Neuronal stem cell (in vitro differentiated cells): ENCODE measurements around the gene KCNK4.

Experiments
- DNase-seq: peaks from one replicate; pipeline ENCODE4 v3.0.0-alpha.2; 2013; ENCODE audit warnings: low spot score
- H2AFZ ChIP-seq: one replicate; pipeline ENCODE4 v1.6.1; 2013; ENCODE audit warnings: mild to moderate bottlenecking, low read length, inconsistent platforms
- H2AK5ac ChIP-seq: 2 replicates; pipeline ENCODE4 v1.6.1; 2013; ENCODE audit warnings: low read depth, mild to moderate bottlenecking, inconsistent platforms, low read length, moderate library complexity, mixed read lengths
- H2BK120ac ChIP-seq: 2 replicates; pipeline ENCODE4 v1.6.1; 2013; ENCODE audit warnings: low read depth, mild to moderate bottlenecking, inconsistent platforms, low read length, moderate library complexity, mixed read lengths
- H2BK12ac ChIP-seq: one replicate; pipeline ENCODE4 v1.6.1; 2013; ENCODE audit warnings: low read length, inconsistent platforms
- H2BK15ac ChIP-seq: 2 replicates; pipeline ENCODE4 v1.6.1; 2013; ENCODE audit warnings: mild to moderate bottlenecking, low read length, inconsistent platforms, mixed read lengths
- H2BK5ac ChIP-seq: one replicate; pipeline ENCODE4 v1.6.1; 2013; ENCODE audit warnings: inconsistent platforms, mild to moderate bottlenecking, low read length, moderate library complexity
- H3K14ac ChIP-seq: one replicate; pipeline ENCODE4 v1.6.1; 2013; ENCODE audit warnings: low read length, inconsistent platforms
- H3K18ac ChIP-seq: 2 replicates; pipeline ENCODE4 v1.6.1; 2013; ENCODE audit warnings: low read length, inconsistent platforms
- H3K23ac ChIP-seq: 2 replicates; pipeline ENCODE4 v1.6.1; 2013; ENCODE audit warnings: low read depth, mild to moderate bottlenecking, mixed read lengths, low read length, inconsistent platforms; ENCODE audit not compliant: poor library complexity
- H3K27ac ChIP-seq: replicated peaks from 3 replicates; pipeline ENCODE4 v1.5.1; 2013; ENCODE audit warnings: low read length, inconsistent platforms
- H3K27me3 ChIP-seq, 3 experiments: 2 replicates each; pipeline ENCODE4 v1.6.1; 2013; ENCODE audit warnings: low read length in 3 of 3, mild to moderate bottlenecking in 2 of 3, inconsistent platforms in 1 of 3, low read depth in 1 of 3, mixed read lengths in 1 of 3, moderate library complexity in 1 of 3; ENCODE audit not compliant: control insufficient read depth in 3 of 3, insufficient read depth in 3 of 3
- H3K36me3 ChIP-seq, 2 donors: replicated peaks in 1 of 2; 2 replicates each; pipeline ENCODE4 v1.6.1; 2013; ENCODE audit warnings: low read length in 2 of 2; ENCODE audit not compliant: control insufficient read depth in 2 of 2, insufficient read depth in 2 of 2
- H3K4ac ChIP-seq: 2 replicates; pipeline ENCODE4 v1.6.1; 2013; ENCODE audit warnings: inconsistent platforms, mild to moderate bottlenecking, low read length, moderate library complexity
- H3K4me1 ChIP-seq, 2 donors: 1 replicate in 1 of 2; 2 replicates in 1 of 2; pipeline ENCODE4 v1.6.1; 2013; ENCODE audit warnings: low read length in 2 of 2, low read depth in 1 of 2; ENCODE audit not compliant: control insufficient read depth in 2 of 2, insufficient read depth in 1 of 2
- H3K4me2 ChIP-seq: one replicate; pipeline ENCODE4 v1.6.1; 2013; ENCODE audit warnings: mild to moderate bottlenecking, low read length, inconsistent platforms; ENCODE audit not compliant: insufficient read depth, poor library complexity, severe bottlenecking
- H3K4me3 ChIP-seq, 2 donors: 2 replicates each; pipeline ENCODE4 v1.5.1; 2013; ENCODE audit warnings: low read length in 2 of 2, mild to moderate bottlenecking in 2 of 2, inconsistent platforms in 1 of 2, moderate library complexity in 1 of 2
- H3K79me1 ChIP-seq: one replicate; pipeline ENCODE4 v1.6.1; 2013; ENCODE audit warnings: low read depth, mild to moderate bottlenecking, inconsistent platforms, low read length, moderate library complexity
- H3K9ac ChIP-seq: one replicate; pipeline ENCODE4 v1.6.1; 2013; ENCODE audit warnings: mild to moderate bottlenecking, low read depth, low read length, inconsistent platforms; ENCODE audit not compliant: poor library complexity
- H3K9me3 ChIP-seq, 2 donors: replicated peaks in 1 of 2; 2 replicates each; pipeline versions ENCODE3 to v1.6.1; 2013; ENCODE audit warnings: low read length in 2 of 2, mild to moderate bottlenecking in 2 of 2, inconsistent platforms in 1 of 2, low read depth in 1 of 2, mixed read lengths in 1 of 2, moderate library complexity in 1 of 2; ENCODE audit not compliant: control insufficient read depth in 2 of 2, insufficient read depth in 1 of 2
- H4K8ac ChIP-seq: one replicate; pipeline ENCODE4 v1.6.1; 2013; ENCODE audit warnings: low read depth, mild to moderate bottlenecking, inconsistent platforms, low read length, moderate library complexity
- H4K91ac ChIP-seq: one replicate; pipeline ENCODE4 v1.6.1; 2013; ENCODE audit warnings: low read length, low read depth, mild to moderate bottlenecking, inconsistent platforms; ENCODE audit not compliant: poor library complexity
- WGBS, 2 donors: extraction: QIAGEN DNeasy Blood & Tissue Kit; methylation state at CpG; one replicate each; pipeline ENCODE4 v1.1.7; 2013; ENCODE audit warnings: missing lambda C conversion rate in 2 of 2, mixed read lengths in 1 of 2; ENCODE audit not compliant: insufficient read length in 2 of 2, insufficient replicate concordance in 1 of 2; ENCODE audit errors: extremely low coverage in 2 of 2; 5-methylcytosine and 5-hydroxymethylcytosine counted together

The KCNK4 gene

GRCh38 chr11:64339286-64339685 lies 48.2 kb downstream of the KCNK4 start:
- no peak overlapping the region for H2AFZ ChIP-seq
- no peak overlapping the region for H4K91ac ChIP-seq
- H3K4ac ChIP-seq, result no peak overlapping the region
- no peak overlapping the region for H2AK5ac ChIP-seq
- H4K8ac ChIP-seq, result no peak overlapping the region
- H2BK15ac ChIP-seq, result no peak overlapping the region
- H3K27me3 ChIP-seq, result peaks cover 0 to 41% (median 11%) of the 10 kb centered on the region in 3 experiments
- peak overlapping the region; percentile 87 for H2BK12ac ChIP-seq
- no peaks in the 10 kb centered on the region for H3K36me3 ChIP-seq
- no peak for DNase-seq
- no peak overlapping the region for H3K18ac ChIP-seq
- H2BK120ac ChIP-seq, result no peak overlapping the region
- no peak overlapping the region for H3K23ac ChIP-seq
- H3K9ac ChIP-seq, result no peak overlapping the region
- no peak overlapping the region for H3K27ac ChIP-seq
- H2BK5ac ChIP-seq, result no peak overlapping the region
- H3K4me1 ChIP-seq, result peaks cover 6 to 17% of the 10 kb centered on the region in 2 donors
- no peak overlapping the region for H3K14ac ChIP-seq
- H3K9me3 ChIP-seq, result no peaks in the 10 kb centered on the region
- H3K4me3 ChIP-seq, result no peak overlapping the region
- no CpG with 5 or more reads among the region's 4 CpGs for WGBS, 2 donors
- H3K4me2 ChIP-seq, result no peak overlapping the region
- peaks cover 1% of the 10 kb centered on the region for H3K79me1 ChIP-seq

GRCh38 chr11:64339754-64340408 lies 48.8 kb downstream of the KCNK4 start, which contains the start of gene CCDC88B:
CCDC88B (plus strand) TSS chr11:64340204; CDS start chr11:64340267, 63 bp downstream.
- Histone ChIP-seq H3K9me3 (no peaks in the 10 kb centered on the region), H3K27me3 (peaks cover 0 to 41% (median 11%) of the 10 kb centered on the region in 3 experiments), H2AFZ (peak within 1 kb of the TSS; percentile 11), H3K27ac (no peak within 1 kb of the TSS), H3K4me1 (peaks cover 6 to 17% of the 10 kb centered on the region in 2 donors), H3K14ac (peak within 1 kb of the TSS; percentile 71), H4K91ac (no peak within 1 kb of the TSS), H3K4me2 (peak within 1 kb of the TSS; percentile 92), H3K18ac (peak within 1 kb of the TSS; percentile 89), H3K23ac (peak within 1 kb of the TSS; percentile 55), H3K4ac (no peak within 1 kb of the TSS), H4K8ac (peak within 1 kb of the TSS; percentile 17), H2BK120ac (no peak within 1 kb of the TSS), H2BK12ac (peak within 1 kb of the TSS; percentile 87), H2BK5ac (no peak within 1 kb of the TSS), H3K36me3 (no peaks in the 10 kb centered on the region), H2AK5ac (peak within 1 kb of the TSS; percentile 97), H3K4me3 (peak within 1 kb of the TSS in 1 of 2 donors; percentile 75), H3K79me1 (peaks cover 1% of the 10 kb centered on the region), H2BK15ac (peak within 1 kb of the TSS; percentile 63), H3K9ac (peak within 1 kb of the TSS; percentile 21)
- WGBS, 2 donors, result no CpG with 5 or more reads among the region's 16 CpGs
- DNase-seq, result no peak

- H2BK12ac ChIP-seq, result peak overlapping the region; percentile 91
- peak overlapping the region; percentile 89 for H3K18ac ChIP-seq
- H2BK5ac ChIP-seq, result no peak overlapping the region
- peak overlapping the region; percentile 92 for H3K4me2 ChIP-seq
- H3K4ac ChIP-seq, result no peak overlapping the region
- H4K8ac ChIP-seq, result no peak overlapping the region
- peak; percentile 62 for DNase-seq
- H3K27me3 ChIP-seq, result peaks cover 0 to 41% (median 11%) of the 10 kb centered on the region in 3 experiments
- peaks cover 6 to 16% of the 10 kb centered on the region in 2 donors for H3K4me1 ChIP-seq
- H2BK15ac ChIP-seq, result peak overlapping the region; percentile 63
- peak overlapping the region; percentile 53 for H3K23ac ChIP-seq
- no peaks in the 10 kb centered on the region for H3K36me3 ChIP-seq
- peak overlapping the region; percentile 11 for H2AFZ ChIP-seq
- H2BK120ac ChIP-seq, result no peak overlapping the region
- H4K91ac ChIP-seq, result no peak overlapping the region
- no CpG with 5 or more reads among the region's 33 CpGs for WGBS, 2 donors
- no peak overlapping the region for H3K14ac ChIP-seq
- peaks cover 1% of the 10 kb centered on the region for H3K79me1 ChIP-seq
- peak overlapping the region in 1 of 2 donors; percentile 75 for H3K4me3 ChIP-seq
- H3K9ac ChIP-seq, result peak overlapping the region; percentile 21
- no peaks in the 10 kb centered on the region for H3K9me3 ChIP-seq
- peak overlapping the region; percentile 97 for H2AK5ac ChIP-seq
- no peak overlapping the region for H3K27ac ChIP-seq
Measured at GRCh38 chr11:64340671-64341335, 49.7 kb downstream of the KCNK4 start.

GRCh38 chr11:64341429-64341828 lies 50.3 kb downstream of the KCNK4 start:
- peak overlapping the region; percentile 92 for H2AK5ac ChIP-seq
- H3K9ac ChIP-seq, result no peak overlapping the region
- H4K8ac ChIP-seq, result no peak overlapping the region
- H3K79me1 ChIP-seq, result peaks cover 1% of the 10 kb centered on the region
- no peaks in the 10 kb centered on the region for H3K36me3 ChIP-seq
- H3K4me1 ChIP-seq, result peaks cover 6 to 16% of the 10 kb centered on the region in 2 donors
- H3K9me3 ChIP-seq, result no peaks in the 10 kb centered on the region
- H2BK120ac ChIP-seq, result no peak overlapping the region
- peak overlapping the region; percentile 63 for H2BK15ac ChIP-seq
- no peak overlapping the region for H2AFZ ChIP-seq
- peak overlapping the region; percentile 89 for H3K18ac ChIP-seq
- no peak overlapping the region for H3K4ac ChIP-seq
- no peak overlapping the region for H3K4me3 ChIP-seq
- H3K23ac ChIP-seq, result peak overlapping the region; percentile 53
- H4K91ac ChIP-seq, result no peak overlapping the region
- H3K4me2 ChIP-seq, result no peak overlapping the region
- H3K14ac ChIP-seq, result no peak overlapping the region
- peaks cover 0 to 41% (median 11%) of the 10 kb centered on the region in 3 experiments for H3K27me3 ChIP-seq
- H3K27ac ChIP-seq, result no peak overlapping the region
- DNase-seq, result no peak
- peak overlapping the region; percentile 91 for H2BK12ac ChIP-seq
- H2BK5ac ChIP-seq, result no peak overlapping the region
- WGBS, 2 donors, result no CpG with 5 or more reads among the region's 21 CpGs
